HG03025 (cell line): ENCODE data around the gene ADGRA1.

Experiments used
- ATAC-seq: cut with Tn5 transposase; IDR thresholded peaks from one replicate; pipeline ENCODE4 v1.9.1; 2021; ENCODE audit warnings: mild to moderate bottlenecking, moderate library complexity; ENCODE audit not compliant: unreplicated experiment, low FRiP score

ADGRA1 gene

GRCh38 chr10:133160826-133161471, 73.2 kb downstream of the ADGRA1 start:
- ATAC-seq, result no peak

GRCh38 chr10:133161486-133162109, 73.9 kb downstream of the ADGRA1 start:
- no peak for ATAC-seq

- no peak for ATAC-seq
Observed at GRCh38 chr10:133162178-133162909, 74.6 kb downstream of the ADGRA1 start.

GRCh38 chr10:133162910-133163856, 75.5 kb downstream of the ADGRA1 start:
- ATAC-seq, result no peak

GRCh38 chr10:133163889-133164815, 76.4 kb downstream of the ADGRA1 start:
- ATAC-seq, result no peak

- ATAC-seq, result no peak
Observed at GRCh38 chr10:133164816-133165555, 77.3 kb downstream of the ADGRA1 start.

- no peak for ATAC-seq
Observed at GRCh38 chr10:133165556-133166503, 78.1 kb downstream of the ADGRA1 start.

- no peak for ATAC-seq
Observed at GRCh38 chr10:133166504-133166827, 78.7 kb downstream of the ADGRA1 start.

GRCh38 chr10:133166828-133167692, 79.3 kb downstream of the ADGRA1 start:
- ATAC-seq, result no peak

- ATAC-seq, result no peak
Observed at GRCh38 chr10:133167693-133168616, 80.2 kb downstream of the ADGRA1 start.

- no peak for ATAC-seq
Observed at GRCh38 chr10:133168617-133169031, 80.9 kb downstream of the ADGRA1 start.

GRCh38 chr10:133169173-133169947, 81.6 kb downstream of the ADGRA1 start:
- no peak for ATAC-seq

- ATAC-seq, result no peak
Observed at GRCh38 chr10:133170092-133170491, 82.4 kb downstream of the ADGRA1 start.

- ATAC-seq, result no peak
Observed at GRCh38 chr10:133173860-133174640, 86.3 kb downstream of the ADGRA1 start.
